CD4-positive, alpha-beta memory T cell (primary cell): ENCODE data around the gene LMBRD2. TPM values are rescaled to one million over a fixed set of nuclear protein-coding genes. Genes with fewer than 3 reads are reported as not detected.
"Not testable (repeated sequence)": the region's sequence is repeated elsewhere in the genome, so short reads cannot be mapped to it uniquely, and the experiment has no call there.

ENCODE experiments used
- CTCF ChIA-PET: fragments of 350-600 bp; sonication (Branson Sonifier 250); formaldehyde crosslinking; loops from one replicate; lab custom pipeline; 2021; ENCODE audit warnings: inconsistent platforms; ENCODE audit not compliant: partially characterized antibody; lab: Charles Lee
- POLR2A ChIA-PET: fragments of 350-600 bp; sonication (Branson Sonifier 250); formaldehyde crosslinking; loops from one replicate; lab custom pipeline; 2021; ENCODE audit not compliant: partially characterized antibody; lab: Charles Lee
- DNase-seq, 5 donors: peaks; one replicate each; pipeline versions ENCODE4 v3.0.0 to v3.0.0-alpha.2; 2020 to 2022; ENCODE audit warnings: mixed read lengths in 1 of 5
- H3K27ac ChIP-seq: one replicate; pipeline ENCODE4 v1.7.0; 2013; ENCODE audit warnings: low read depth, low read length
- H3K27me3 ChIP-seq: 2 replicates; pipeline ENCODE4 v1.7.0; 2013; ENCODE audit warnings: mild to moderate bottlenecking, low read length, moderate library complexity; ENCODE audit not compliant: insufficient read depth
- H3K36me3 ChIP-seq: 2 replicates; pipeline ENCODE4 v1.7.0; 2013; ENCODE audit warnings: mild to moderate bottlenecking, low read length, moderate library complexity; ENCODE audit not compliant: insufficient read depth
- H3K4me1 ChIP-seq: 2 replicates; pipeline ENCODE4 v1.7.0; 2013; ENCODE audit warnings: mild to moderate bottlenecking, low read length, moderate library complexity; ENCODE audit not compliant: insufficient read depth
- H3K4me3 ChIP-seq, 2 donors: one replicate each; pipeline ENCODE4 v1.7.0; 2013; ENCODE audit warnings: low read length in 2 of 2, mild to moderate bottlenecking in 1 of 2
- H3K9me3 ChIP-seq, 2 donors: one replicate each; pipeline ENCODE4 v1.7.0; 2013; ENCODE audit warnings: low read length in 2 of 2, control low read depth in 1 of 2; ENCODE audit not compliant: control insufficient read depth in 1 of 2
- H3K27ac Mint-ChIP-seq, 7 donors: one replicate each; pipeline ENCODE4 v1.8.0; 2020 to 2021; ENCODE audit warnings: mixed read lengths in 7 of 7, mild to moderate bottlenecking in 6 of 7, inconsistent platforms in 3 of 7, moderate library complexity in 3 of 7
- H3K27me3 Mint-ChIP-seq, 2 donors: one replicate each; pipeline ENCODE4 v1.8.0; 2020 to 2021; ENCODE audit warnings: mixed read lengths in 2 of 2
- H3K36me3 Mint-ChIP-seq, 2 donors: one replicate each; pipeline ENCODE4 v1.8.0; 2020 to 2021; ENCODE audit warnings: mixed read lengths in 2 of 2, inconsistent platforms in 1 of 2, mild to moderate bottlenecking in 1 of 2
- H3K4me1 Mint-ChIP-seq, 4 donors: one replicate each; pipeline ENCODE4 v1.8.0; 2020 to 2021; ENCODE audit warnings: mixed read lengths in 4 of 4, mild to moderate bottlenecking in 1 of 4
- H3K4me3 Mint-ChIP-seq, 8 donors: one replicate each; pipeline ENCODE4 v1.8.0; 2020 to 2021; ENCODE audit warnings: mixed read lengths in 8 of 8, mild to moderate bottlenecking in 7 of 8, moderate library complexity in 6 of 8, inconsistent platforms in 3 of 8
- H3K9me3 Mint-ChIP-seq, 8 donors: one replicate each; pipeline ENCODE4 v1.8.0; 2020 to 2021; ENCODE audit warnings: mixed read lengths in 8 of 8, mild to moderate bottlenecking in 5 of 8, inconsistent platforms in 3 of 8, moderate library complexity in 1 of 8
- intact Hi-C: fragments of 100-400 bp; cut with micrococcal nuclease; formaldehyde crosslinking; loops from one replicate; pipeline ENCODE4 v1.15.1; 2023
- polyA plus RNA-seq, 2 donors: library from polyadenylated mRNA; unstranded; fragments of 300-500 nt; fragmentation: Illumina TruSeq; gene quantifications; one replicate each; pipeline ENCODE4 v1.2.3, GENCODE V29; 2021
- total RNA-seq, 2 experiments: library from RNA; stranded (reverse); gene quantifications; one replicate each; pipeline ENCODE4 v1.2.3, GENCODE V29; 2021

The LMBRD2 gene
- 10 to 100 TPM; 16.0 to 16.6 TPM for total RNA-seq
- polyA plus RNA-seq, result 1 to 10 TPM; 3.0 to 4.1 TPM

DNA sequence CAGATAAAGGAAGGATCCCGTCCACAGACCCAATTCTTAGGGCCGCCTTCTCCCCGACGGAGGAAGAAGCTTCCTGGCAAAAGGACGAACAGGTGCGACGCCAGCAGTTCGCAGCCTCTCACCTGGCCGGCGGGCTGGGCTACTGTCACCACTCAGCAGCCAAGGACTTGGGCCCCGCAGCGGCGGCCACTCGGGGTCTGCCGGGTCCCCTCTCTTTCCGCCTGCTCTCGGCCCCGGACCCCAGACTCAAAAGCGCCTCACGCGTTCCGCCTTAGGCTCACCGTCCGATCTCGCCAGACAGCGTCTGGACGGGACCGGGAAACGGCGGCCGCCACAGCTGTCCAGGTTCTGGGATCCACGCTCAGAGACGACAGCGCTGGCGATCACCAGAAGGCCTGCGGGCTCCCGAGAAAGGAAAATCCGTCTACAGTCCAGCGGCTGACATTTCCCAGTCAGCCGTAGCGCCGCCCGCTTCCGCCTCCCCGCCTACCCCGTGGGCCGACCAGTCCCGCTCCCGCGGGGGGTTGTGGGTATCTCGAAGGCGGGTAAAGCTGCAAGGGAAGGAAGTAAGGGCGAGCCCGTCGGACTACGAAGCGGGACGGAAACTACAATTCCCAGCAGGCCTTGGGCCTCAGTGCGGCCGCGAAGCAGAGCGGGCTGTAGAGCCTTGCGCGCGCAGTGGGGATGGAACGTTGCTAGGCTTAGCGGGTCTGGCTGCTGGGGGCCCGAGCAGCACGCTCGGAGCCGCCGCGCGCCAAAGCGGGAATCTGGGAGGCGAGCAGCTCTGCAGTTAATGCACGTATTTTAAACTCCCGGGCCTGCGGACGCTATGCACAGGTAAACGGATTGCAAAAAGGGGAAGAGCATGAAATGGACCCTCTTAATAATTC is at the start of gene LMBRD2, which contains the start of gene SKP2:
Gene LMBRD2, minus strand, starts transcription at position 454 of the 890 bp plus-strand sequence. CDS start 8,538 bp downstream, outside the sequence.
Gene SKP2, plus strand, starts transcription at position 678 of the 890 bp plus-strand sequence. Its CDS starts 152 bp downstream, at position 830.
- peak; percentile 95 to 99 (median 96) for DNase-seq
- H3K9me3 Mint-ChIP-seq, result no peaks in the 10 kb centered on the region
- peak within 1 kb of the TSS; percentile 77 to 90 for H3K4me3 ChIP-seq
- H3K27ac ChIP-seq, result peak within 1 kb of the TSS; percentile 71
- no peaks in the 10 kb centered on the region for H3K9me3 ChIP-seq
- ChIA-PET CTCF (interaction anchor here (0.9 to 3.4 kb wide), 6 partner anchors 12 to 1228 kb away, joined by 3 to 17 read pairs (median 6); partner anchors contain the start of genes NADK2 and WDR70), POLR2A (interaction anchor here (0.6 to 4.3 kb wide), 10 partner anchors 11 to 1313 kb away, joined by 3 to 48 read pairs (median 5); partner anchors contain the start of genes DNAJC21, NADK2, NIPBL and NUP155)
- H3K36me3 ChIP-seq, result peaks cover 3% of the 10 kb centered on the region
- H3K27ac Mint-ChIP-seq, result peak within 1 kb of the TSS; percentile 79 to 98 (median 94)
- peaks cover 46 to 75% (median 60%) of the 10 kb centered on the region in 4 donors for H3K4me1 Mint-ChIP-seq
- intact Hi-C loops, result loop anchor here (1.0 to 5.0 kb wide), 5 partner anchors 91 to 1314 kb away; partner anchors contain the start of genes BRIX1, NIPBL, RAD1 and TTC23L
- no peaks in the 10 kb centered on the region for H3K27me3 ChIP-seq
- H3K4me1 ChIP-seq, result peaks cover 58% of the 10 kb centered on the region
- no peaks in the 10 kb centered on the region for H3K27me3 Mint-ChIP-seq
- H3K4me3 Mint-ChIP-seq, result peak within 1 kb of the TSS; percentile 93 to 98 (median 95)
- peaks cover 22 to 46% of the 10 kb centered on the region in 2 donors for H3K36me3 Mint-ChIP-seq

DNA sequence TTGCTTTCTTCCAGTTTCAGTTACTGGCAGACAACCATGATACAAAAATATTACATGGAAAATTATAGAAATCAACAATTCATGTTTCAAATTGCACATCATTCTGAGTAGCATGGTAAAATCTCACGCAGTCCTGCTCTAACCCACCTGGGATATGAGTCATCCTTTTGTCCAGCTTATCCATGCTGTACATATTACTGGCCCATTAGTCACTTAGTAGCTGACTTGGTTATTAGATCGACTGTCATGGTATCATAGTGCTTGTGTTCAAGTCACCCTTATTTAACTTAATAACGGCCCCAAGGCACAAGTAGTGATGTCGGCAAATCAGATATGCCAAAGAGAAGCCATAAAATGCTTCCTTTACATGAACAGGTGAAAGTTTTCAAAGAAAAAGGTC is 48.8 kb upstream of the LMBRD2 start:
- peaks cover 20% of the 10 kb centered on the region for H3K36me3 ChIP-seq
- H3K27ac Mint-ChIP-seq, result no peak overlapping the region
- no peaks in the 10 kb centered on the region for H3K4me1 Mint-ChIP-seq
- H3K4me3 Mint-ChIP-seq, result no peak overlapping the region
- H3K27me3 ChIP-seq, result no peaks in the 10 kb centered on the region
- H3K27me3 Mint-ChIP-seq, result no peaks in the 10 kb centered on the region
- ChIA-PET POLR2A (no interaction called here), CTCF (no interaction called here)
- no peak overlapping the region for H3K27ac ChIP-seq
- H3K4me3 ChIP-seq, result no peak overlapping the region
- H3K9me3 Mint-ChIP-seq, result no peaks in the 10 kb centered on the region
- no peaks in the 10 kb centered on the region for H3K9me3 ChIP-seq
- no peaks in the 10 kb centered on the region for H3K4me1 ChIP-seq
- no peak for DNase-seq
- intact Hi-C loops, result no loop called here
- H3K36me3 Mint-ChIP-seq, result peaks cover 34 to 64% of the 10 kb centered on the region in 2 donors

DNA sequence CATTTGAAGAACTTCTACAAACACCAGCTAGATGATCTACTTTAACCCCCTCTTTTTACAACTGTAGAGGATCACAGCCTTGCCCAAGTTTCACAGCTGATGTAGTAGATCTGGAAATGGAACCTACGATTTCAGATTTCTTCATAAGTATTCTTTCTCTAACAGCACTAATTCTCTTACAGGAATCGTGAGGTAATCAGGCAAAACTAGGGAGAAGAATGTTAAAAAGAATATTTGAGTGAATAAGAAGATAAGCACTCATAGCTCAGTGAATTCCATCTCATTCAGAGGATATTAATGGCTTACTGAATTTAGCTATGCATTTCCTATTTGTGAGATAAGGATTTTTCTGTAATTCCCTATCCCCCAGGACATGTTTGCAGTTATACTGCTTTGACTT is 47.9 kb upstream of the LMBRD2 start:
- CTCF ChIA-PET, result no interaction called here
- Mint-ChIP-seq H3K27me3 (no peaks in the 10 kb centered on the region), H3K4me1 (no peaks in the 10 kb centered on the region), H3K9me3 (no peaks in the 10 kb centered on the region), H3K4me3 (no peak overlapping the region), H3K27ac (no peak overlapping the region), H3K36me3 (peaks cover 35 to 65% of the 10 kb centered on the region in 2 donors)
- no peaks in the 10 kb centered on the region for H3K27me3 ChIP-seq
- H3K9me3 ChIP-seq, result no peaks in the 10 kb centered on the region
- intact Hi-C loops, result no loop called here
- H3K4me3 ChIP-seq, result no peak overlapping the region
- H3K27ac ChIP-seq, result no peak overlapping the region
- POLR2A ChIA-PET, result no interaction called here
- H3K36me3 ChIP-seq, result peaks cover 25% of the 10 kb centered on the region
- no peak for DNase-seq
- no peaks in the 10 kb centered on the region for H3K4me1 ChIP-seq

DNA sequence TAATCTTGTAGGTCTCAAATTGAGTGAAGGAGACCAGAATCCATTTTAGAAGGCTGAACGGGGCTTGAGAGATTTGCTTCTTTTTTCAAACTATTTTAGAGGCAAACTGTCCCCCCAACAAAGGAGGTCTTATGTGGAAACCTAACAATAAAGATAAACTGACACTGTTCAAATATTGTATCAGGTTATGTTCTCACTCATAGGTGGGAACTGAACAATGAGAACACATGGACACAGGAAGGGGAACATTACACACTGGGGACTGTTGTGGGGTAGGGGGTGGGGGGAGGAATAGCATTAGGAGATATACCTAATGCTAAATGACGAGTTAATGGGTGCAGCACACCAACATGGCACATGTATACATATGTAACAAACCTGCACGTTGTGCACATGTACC is 47.1 kb upstream of the LMBRD2 start:
- peaks cover 26% of the 10 kb centered on the region for H3K36me3 ChIP-seq
- H3K9me3 ChIP-seq, CTCF ChIA-PET, DNase-seq, H3K27me3 ChIP-seq, H3K27ac ChIP-seq, H3K4me1 Mint-ChIP-seq, H3K4me3 Mint-ChIP-seq, H3K9me3 Mint-ChIP-seq, intact Hi-C loops, H3K27me3 Mint-ChIP-seq, POLR2A ChIA-PET, H3K4me1 ChIP-seq, H3K27ac Mint-ChIP-seq, H3K4me3 ChIP-seq: not testable (repeated sequence)
- H3K36me3 Mint-ChIP-seq, result peaks cover 37 to 63% of the 10 kb centered on the region in 2 donors

DNA sequence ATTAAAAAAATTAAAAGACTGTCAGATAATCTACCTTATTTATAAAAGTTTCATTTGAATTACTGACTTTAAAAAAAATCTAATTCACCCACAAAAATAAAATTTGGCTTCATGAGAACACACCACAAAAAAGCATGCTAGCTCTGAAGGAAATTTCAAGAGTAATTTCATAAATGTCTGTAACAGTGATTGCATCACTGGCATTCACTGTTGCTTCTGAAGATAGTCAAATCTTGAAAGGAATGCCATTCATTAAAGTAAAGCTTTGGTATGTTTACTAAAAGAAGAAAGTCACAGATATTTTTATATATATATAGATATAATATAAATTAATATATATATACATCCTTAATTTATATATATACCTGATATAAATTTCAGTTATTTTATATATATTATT is 46.6 kb upstream of the LMBRD2 start:
- H3K4me3 ChIP-seq, result no peak overlapping the region
- H3K9me3 Mint-ChIP-seq, result no peaks in the 10 kb centered on the region
- peaks cover 36 to 65% of the 10 kb centered on the region in 2 donors for H3K36me3 Mint-ChIP-seq
- H3K36me3 ChIP-seq, result peaks cover 26% of the 10 kb centered on the region
- POLR2A ChIA-PET, result no interaction called here
- intact Hi-C loops, result no loop called here
- no peaks in the 10 kb centered on the region for H3K27me3 ChIP-seq
- H3K9me3 ChIP-seq, result no peaks in the 10 kb centered on the region
- no peaks in the 10 kb centered on the region for H3K4me1 ChIP-seq
- DNase-seq, result no peak
- CTCF ChIA-PET, result no interaction called here
- H3K27ac Mint-ChIP-seq, result peak overlapping the region in 1 of 7 donors; percentile 12
- no peak overlapping the region for H3K27ac ChIP-seq
- H3K4me3 Mint-ChIP-seq, result no peak overlapping the region
- no peaks in the 10 kb centered on the region for H3K4me1 Mint-ChIP-seq
- H3K27me3 Mint-ChIP-seq, result no peaks in the 10 kb centered on the region

DNA sequence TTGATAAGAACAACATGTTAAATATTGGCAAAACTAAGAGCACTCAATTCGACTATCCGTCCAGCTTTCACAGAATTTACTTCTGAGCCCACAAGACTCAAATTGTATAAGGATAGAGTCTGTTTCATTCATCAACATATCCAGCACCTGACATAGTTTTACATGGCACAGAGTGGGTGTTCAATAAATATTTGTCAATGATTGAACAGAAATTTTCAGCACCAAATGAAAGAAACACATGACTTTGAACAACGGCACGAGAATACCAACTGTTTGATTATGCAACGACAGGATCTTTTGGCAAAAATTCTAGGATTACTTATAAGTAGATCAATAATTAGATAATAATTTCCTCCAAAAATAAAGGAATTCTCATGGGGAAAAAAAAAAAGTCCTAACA is 42.1 kb upstream of the LMBRD2 start:
- Histone ChIP-seq H3K4me1 (no peaks in the 10 kb centered on the region), H3K4me3 (no peak overlapping the region), H3K9me3 (no peaks in the 10 kb centered on the region), H3K27me3 (no peaks in the 10 kb centered on the region), H3K27ac (no peak overlapping the region), H3K36me3 (peaks cover 19% of the 10 kb centered on the region)
- Mint-ChIP-seq H3K27me3 (no peaks in the 10 kb centered on the region), H3K36me3 (peaks cover 59 to 64% of the 10 kb centered on the region in 2 donors), H3K27ac (no peak overlapping the region), H3K4me1 (no peaks in the 10 kb centered on the region), H3K9me3 (peaks cover 0 to 15% (median 11%) of the 10 kb centered on the region in 8 donors), H3K4me3 (no peak overlapping the region)
- no peak for DNase-seq
- ChIA-PET POLR2A (no interaction called here), CTCF (no interaction called here)
- intact Hi-C loops, result no loop called here

DNA sequence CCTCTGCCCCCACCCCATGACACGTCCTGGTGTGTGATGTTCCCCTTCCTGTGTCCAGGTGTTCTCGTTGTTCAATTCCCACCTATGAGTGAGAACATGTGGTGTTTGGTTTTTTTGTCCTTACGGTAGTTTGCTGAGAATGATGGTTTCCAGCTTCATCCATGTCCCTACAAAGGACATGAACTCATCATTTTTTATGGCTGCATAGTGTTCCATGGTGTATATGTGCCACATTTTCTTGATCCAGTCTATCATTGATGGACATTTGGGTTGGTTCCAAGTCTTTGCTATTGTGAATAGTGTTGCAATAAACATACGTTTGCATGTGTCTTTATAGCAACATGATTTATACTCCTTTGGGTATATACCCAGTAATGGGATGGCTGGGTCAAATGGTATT is 32.7 kb upstream of the LMBRD2 start:
- H3K4me1 Mint-ChIP-seq, H3K9me3 ChIP-seq, H3K4me3 ChIP-seq, H3K27me3 ChIP-seq, CTCF ChIA-PET, H3K4me3 Mint-ChIP-seq, H3K36me3 ChIP-seq, H3K4me1 ChIP-seq, POLR2A ChIA-PET, H3K27me3 Mint-ChIP-seq, intact Hi-C loops, DNase-seq, H3K27ac ChIP-seq, H3K27ac Mint-ChIP-seq: not testable (repeated sequence)
- Mint-ChIP-seq H3K9me3 (peaks cover 0 to 29% (median 10%) of the 10 kb centered on the region in 8 donors), H3K36me3 (peaks cover 69 to 85% of the 10 kb centered on the region in 2 donors)
